ENCODE data around the gene MAPK9. TPM values are rescaled to one million over a fixed set of nuclear protein-coding genes. Genes with fewer than 3 reads are reported as not detected.

The MAPK9 gene
- total RNA-seq, 2 experiments from 2014 or later: 42.5 to 44.4 TPM

DNA sequence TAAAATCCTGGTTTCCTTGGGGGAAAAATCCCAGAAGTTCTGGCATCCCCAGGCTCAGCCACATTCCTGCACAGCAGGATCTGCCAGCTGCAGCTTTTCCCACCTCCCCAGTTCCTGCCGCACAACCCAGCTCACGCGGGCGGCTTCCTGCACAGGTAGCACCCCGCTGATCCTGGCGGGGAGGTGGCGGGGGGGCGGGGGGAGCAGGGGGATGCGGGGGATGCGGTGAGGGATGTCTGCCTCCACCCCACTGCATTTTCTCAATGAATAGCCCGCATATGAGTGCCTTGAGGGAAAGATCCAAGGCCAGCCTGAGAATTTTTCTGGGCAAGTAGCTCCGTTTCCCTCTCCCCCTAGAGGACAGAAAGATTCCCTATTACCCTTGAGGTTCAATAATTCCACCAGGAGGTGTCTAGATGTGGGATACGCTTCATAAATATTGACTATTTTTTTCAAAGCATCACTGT lies 40.2 kb upstream of the MAPK9 start:
- Mint-ChIP-seq H3K36me3 (ENCODE audit: low read depth) (no peaks in the 10 kb centered on the region), H3K4me1 (no peaks in the 10 kb centered on the region), H3K4me3 (no peak overlapping the region), H3K27ac (no peak overlapping the region), H3K27me3 (peaks cover 16% of the 10 kb centered on the region), H3K9me3 (no peaks in the 10 kb centered on the region)
- no peak for DNase-seq
- ChIA-PET POLR2A (no interaction called here), CTCF (no interaction called here)

DNA sequence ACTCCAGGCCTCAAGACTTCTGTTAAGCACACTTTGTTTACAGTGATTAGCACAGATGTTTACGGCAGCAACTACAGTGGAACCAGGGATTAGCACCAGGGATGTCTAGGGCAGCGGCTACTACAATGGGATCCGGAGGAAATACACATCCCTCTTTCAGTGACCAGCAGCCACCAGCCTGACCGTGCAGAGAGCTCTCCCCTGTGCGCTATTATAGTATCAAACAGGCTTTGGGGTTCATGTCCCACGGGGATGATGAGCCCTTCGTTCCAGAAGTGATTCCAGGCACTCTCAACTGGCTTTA lies 39.7 kb upstream of the MAPK9 start:
- Mint-ChIP-seq H3K36me3 (ENCODE audit: low read depth) (no peaks in the 10 kb centered on the region), H3K4me1 (no peaks in the 10 kb centered on the region), H3K27me3 (peaks cover 16% of the 10 kb centered on the region), H3K27ac (no peak overlapping the region), H3K9me3 (no peaks in the 10 kb centered on the region), H3K4me3 (no peak overlapping the region)
- POLR2A ChIA-PET: no interaction called here
- DNase-seq: no peak
- CTCF ChIA-PET: interaction anchor here (4.0 kb wide), 1 partner anchor 37 kb away, joined by 49 read pairs; no protein-coding TSS in a partner anchor

DNA sequence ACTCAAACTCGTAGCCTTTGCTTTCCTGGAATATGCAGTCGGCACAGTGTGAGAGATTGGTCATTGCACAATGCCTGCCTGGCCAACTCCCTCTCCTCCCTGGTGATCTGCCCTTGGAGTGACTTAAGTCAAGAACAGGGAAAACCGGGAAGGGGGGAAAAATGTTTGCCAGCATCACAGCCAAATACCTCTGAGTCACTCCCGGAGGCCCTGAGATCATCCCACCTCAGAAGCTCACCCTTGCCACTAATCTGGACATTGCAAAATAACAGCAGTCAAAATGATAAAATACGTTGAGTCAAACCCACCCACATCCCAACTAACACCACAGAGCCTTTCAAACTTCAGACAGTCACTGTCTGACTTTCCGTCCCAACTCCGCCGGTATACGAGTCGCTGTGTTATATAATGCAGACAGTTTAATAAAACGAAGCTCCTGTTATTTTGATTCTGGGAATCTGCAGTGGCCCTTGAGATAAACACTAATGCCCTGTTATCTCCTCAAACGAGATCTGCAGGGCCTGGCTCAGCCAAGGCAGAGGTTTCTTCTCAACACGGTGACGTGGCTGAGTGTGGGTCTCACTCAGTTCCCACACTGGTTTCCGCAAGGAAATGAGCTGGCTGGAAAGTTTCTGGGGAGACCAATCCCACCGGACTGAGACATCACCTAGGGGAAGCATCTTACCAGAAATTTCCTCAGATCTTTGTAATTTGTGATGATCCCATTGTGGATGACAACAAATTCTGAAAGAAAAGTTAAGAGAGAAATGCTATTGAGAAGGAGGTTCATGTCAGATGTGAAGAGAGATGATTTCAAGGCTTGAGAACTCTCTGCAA lies 39.1 kb upstream of the MAPK9 start:
- POLR2A ChIA-PET: no interaction called here
- Mint-ChIP-seq H3K36me3 (ENCODE audit: low read depth) (no peaks in the 10 kb centered on the region), H3K27ac (no peak overlapping the region), H3K9me3 (no peaks in the 10 kb centered on the region), H3K4me1 (no peaks in the 10 kb centered on the region), H3K27me3 (peaks cover 16% of the 10 kb centered on the region), H3K4me3 (no peak overlapping the region)
- CTCF ChIA-PET: interaction anchor here (0.6 to 4.0 kb wide), 3 partner anchors 12 to 37 kb away, joined by 3 to 49 read pairs (median 4); no protein-coding TSS in a partner anchor
- no peak for DNase-seq

DNA sequence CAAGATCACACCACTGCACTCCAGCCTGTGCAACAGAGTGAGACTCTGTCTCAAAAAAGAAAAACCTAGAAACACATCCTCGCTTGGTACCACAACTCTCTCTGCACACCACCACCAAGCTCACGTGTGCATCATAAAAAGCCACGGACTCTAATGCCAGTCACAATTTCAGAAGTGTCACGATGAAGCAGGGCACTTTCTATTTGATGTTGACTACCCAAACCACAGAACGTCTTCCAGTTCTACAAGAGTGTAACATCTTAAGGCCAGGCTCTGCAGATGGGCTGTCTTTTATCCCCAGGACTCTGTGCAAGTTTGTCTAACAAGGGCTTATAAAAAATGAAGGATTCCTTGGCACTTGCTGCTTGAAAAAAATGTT lies 38.4 kb upstream of the MAPK9 start:
- no peak for DNase-seq
- ChIA-PET CTCF (interaction anchor here (1.4 to 4.0 kb wide), 2 partner anchors 14 to 36 kb away, joined by 4 to 49 read pairs; no protein-coding TSS in a partner anchor), POLR2A (no interaction called here)
- no peak overlapping the region for H3K27ac Mint-ChIP-seq
- H3K27me3 Mint-ChIP-seq: peaks cover 16% of the 10 kb centered on the region
- no peaks in the 10 kb centered on the region for H3K9me3 Mint-ChIP-seq
- H3K4me1 Mint-ChIP-seq: no peaks in the 10 kb centered on the region
- no peaks in the 10 kb centered on the region for H3K36me3 Mint-ChIP-seq (ENCODE audit: low read depth)
- H3K4me3 Mint-ChIP-seq: no peak overlapping the region

DNA sequence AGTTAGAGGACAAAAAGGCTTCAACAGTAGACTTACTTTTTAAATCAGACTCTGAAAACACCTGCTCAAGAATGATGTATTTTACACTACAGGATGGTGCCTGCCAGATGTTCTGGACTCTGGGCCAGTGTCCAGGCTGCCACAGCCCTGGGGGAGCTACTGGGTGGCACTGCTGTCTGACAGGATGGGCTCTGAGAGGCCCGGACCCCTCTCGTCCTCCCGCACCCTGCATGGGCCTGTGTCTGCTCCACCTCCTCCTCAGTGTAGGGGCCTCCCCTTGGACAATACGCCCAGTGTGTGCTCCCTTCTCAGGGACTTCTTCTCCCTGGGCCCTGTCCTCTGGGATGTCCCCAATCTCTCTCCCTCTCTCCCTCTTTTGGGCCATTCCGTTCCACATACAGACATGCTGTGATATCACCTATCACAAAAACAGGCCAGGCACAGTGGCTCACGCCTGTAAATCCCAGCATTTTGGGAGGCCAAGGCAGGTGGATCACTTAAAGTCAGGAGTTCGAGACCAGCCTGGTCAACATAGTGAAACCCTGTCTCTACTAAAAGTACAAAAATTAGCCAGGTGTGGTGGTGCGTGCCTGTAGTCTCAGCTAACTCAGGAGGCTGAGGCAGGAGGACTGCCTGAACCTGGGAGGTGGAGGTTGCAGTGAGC lies 37.9 kb upstream of the MAPK9 start:
- no peak for DNase-seq
- no peaks in the 10 kb centered on the region for H3K36me3 Mint-ChIP-seq (ENCODE audit: low read depth)
- ChIA-PET CTCF (interaction anchor here (0.9 to 4.0 kb wide), 7 partner anchors 12 to 36 kb away, joined by 3 to 49 read pairs (median 4); no protein-coding TSS in a partner anchor), POLR2A (no interaction called here)
- no peak overlapping the region for H3K27ac Mint-ChIP-seq
- H3K27me3 Mint-ChIP-seq: peaks cover 16% of the 10 kb centered on the region
- H3K4me1 Mint-ChIP-seq: no peaks in the 10 kb centered on the region
- no peaks in the 10 kb centered on the region for H3K9me3 Mint-ChIP-seq
- no peak overlapping the region for H3K4me3 Mint-ChIP-seq

DNA sequence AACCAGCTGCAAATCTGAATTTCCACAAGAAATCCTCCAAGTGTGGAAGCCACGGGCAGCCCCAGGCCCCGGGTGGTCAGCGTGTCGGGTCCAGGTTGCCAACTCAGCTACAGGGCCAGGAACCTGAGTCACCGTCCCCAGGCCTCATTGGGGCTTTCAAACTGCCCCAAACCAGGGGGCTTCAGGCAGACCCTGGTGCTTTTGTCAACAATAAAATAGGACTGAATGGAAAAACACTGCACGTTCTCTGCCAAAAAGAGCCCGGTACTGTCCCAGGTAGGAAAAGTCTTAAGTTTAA lies 37.2 kb upstream of the MAPK9 start:
- H3K9me3 Mint-ChIP-seq: no peaks in the 10 kb centered on the region
- ChIA-PET CTCF (interaction anchor here (0.6 to 4.0 kb wide), 31 partner anchors 9 to 751 kb away, joined by 3 to 49 read pairs (median 4); partner anchors contain the start of genes GFPT2 and RASGEF1C), POLR2A (interaction anchor here (1.3 kb wide), 1 partner anchor 36 kb away, joined by 7 read pairs; no protein-coding TSS in a partner anchor)
- no peak for DNase-seq
- no peak overlapping the region for H3K27ac Mint-ChIP-seq
- no peaks in the 10 kb centered on the region for H3K36me3 Mint-ChIP-seq (ENCODE audit: low read depth)
- peaks cover 16% of the 10 kb centered on the region for H3K27me3 Mint-ChIP-seq
- H3K4me3 Mint-ChIP-seq: no peak overlapping the region
- no peaks in the 10 kb centered on the region for H3K4me1 Mint-ChIP-seq

DNA sequence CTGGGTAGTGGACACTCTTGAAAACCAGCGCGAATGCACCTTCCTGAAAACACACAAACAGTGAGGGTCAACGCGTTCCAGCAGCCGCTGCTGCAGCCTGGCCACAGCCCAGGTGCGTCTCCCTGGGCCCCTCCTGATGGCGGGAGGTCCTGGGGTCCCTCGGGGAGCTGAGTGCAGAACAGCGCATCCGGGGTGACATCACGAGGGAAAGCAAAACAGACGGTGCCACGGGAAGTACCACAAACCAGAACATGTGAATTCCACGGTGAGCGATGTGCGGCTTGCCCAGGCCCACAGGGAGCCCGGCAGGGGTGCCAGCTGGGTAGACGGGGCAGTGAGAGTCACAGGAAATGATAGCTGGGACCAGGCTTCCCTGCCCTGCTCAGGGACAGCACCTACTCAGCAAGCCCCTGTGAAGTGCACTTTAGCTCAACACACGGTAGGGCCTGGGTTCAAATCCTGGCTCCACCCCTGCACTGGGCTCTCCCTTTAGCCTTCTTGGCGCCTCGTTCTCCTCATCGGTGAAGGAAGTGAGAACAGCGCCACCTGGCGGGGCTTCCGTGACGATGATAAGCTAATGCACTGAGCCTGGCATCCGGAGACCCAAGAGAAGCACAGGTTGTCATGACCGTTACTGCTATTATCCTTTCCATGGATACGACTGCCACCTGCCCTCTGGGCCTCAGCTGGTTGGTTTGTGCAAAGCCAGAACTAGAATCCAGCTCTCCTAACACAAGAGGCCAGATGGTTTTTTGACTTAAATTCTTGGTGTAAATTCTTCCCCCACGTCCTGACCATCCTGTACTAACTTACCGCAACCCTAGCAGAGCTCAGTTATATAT lies 36.6 kb upstream of the MAPK9 start:
- Mint-ChIP-seq H3K9me3 (no peaks in the 10 kb centered on the region), H3K4me1 (no peaks in the 10 kb centered on the region), H3K36me3 (ENCODE audit: low read depth) (no peaks in the 10 kb centered on the region), H3K27ac (no peak overlapping the region), H3K4me3 (no peak overlapping the region), H3K27me3 (peaks cover 15% of the 10 kb centered on the region)
- CTCF ChIA-PET: interaction anchor here (0.6 to 4.0 kb wide), 32 partner anchors 9 to 752 kb away, joined by 3 to 49 read pairs (median 4); partner anchors contain the start of genes GFPT2 and RASGEF1C
- POLR2A ChIA-PET: interaction anchor here (1.3 kb wide), 1 partner anchor 35 kb away, joined by 7 read pairs; no protein-coding TSS in a partner anchor
- peak; percentile 84 for DNase-seq

DNA sequence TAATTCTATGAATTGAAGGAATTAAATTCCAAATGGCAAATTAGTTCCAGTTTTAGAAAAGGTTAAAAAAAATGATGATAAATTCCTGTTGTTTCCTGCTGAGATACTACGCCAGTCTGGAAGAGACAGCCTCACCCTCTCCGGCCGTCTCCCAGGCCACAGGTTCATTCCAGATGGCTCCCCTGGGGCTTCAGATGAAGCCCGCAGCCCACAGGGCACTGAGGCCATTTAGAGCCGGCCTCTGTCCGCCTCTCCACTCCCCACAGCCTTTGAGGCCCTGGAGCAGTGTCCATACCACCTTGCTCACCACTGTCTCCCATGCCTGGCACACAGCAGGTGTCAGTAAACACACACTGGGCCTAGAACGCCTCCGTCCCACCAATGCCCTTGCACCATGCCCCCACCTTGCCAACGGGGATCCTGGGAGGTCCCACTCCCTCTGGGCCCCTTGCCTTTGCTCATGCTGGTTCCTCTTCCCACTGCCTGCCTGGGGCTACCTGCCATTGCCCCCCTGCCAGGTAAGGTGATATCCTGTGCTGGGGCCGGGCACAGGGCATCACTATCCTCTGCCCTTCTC lies 35.2 kb upstream of the MAPK9 start:
- H3K4me1 Mint-ChIP-seq: no peaks in the 10 kb centered on the region
- H3K4me3 Mint-ChIP-seq: no peak overlapping the region
- DNase-seq: no peak

DNA sequence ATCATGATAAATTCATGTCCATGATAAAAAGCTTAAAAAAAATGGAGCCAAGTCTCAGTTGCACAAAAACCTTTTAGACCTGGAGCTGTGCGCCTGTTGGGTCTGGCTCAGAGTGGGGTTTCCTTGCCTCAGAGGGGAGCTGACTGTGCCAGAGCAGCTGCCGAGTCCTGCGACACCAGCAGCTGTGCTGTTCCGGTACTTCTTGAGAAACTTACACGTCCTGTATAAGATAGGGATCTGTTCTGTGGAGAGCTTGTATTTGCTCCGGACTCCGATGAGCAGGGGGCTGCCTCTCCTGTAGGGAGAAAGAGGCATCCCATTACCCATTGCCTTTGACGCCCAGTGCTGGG lies 32.7 kb upstream of the MAPK9 start:
- Mint-ChIP-seq H3K27me3 (peaks cover 1% of the 10 kb centered on the region), H3K9me3 (no peaks in the 10 kb centered on the region), H3K4me1 (no peaks in the 10 kb centered on the region), H3K36me3 (ENCODE audit: low read depth) (no peaks in the 10 kb centered on the region), H3K4me3 (no peak overlapping the region), H3K27ac (no peak overlapping the region)
- DNase-seq: no peak
- CTCF ChIA-PET: interaction anchor here (1.2 to 2.2 kb wide), 2 partner anchors 10 to 31 kb away, joined by 4 to 7 read pairs; no protein-coding TSS in a partner anchor
- POLR2A ChIA-PET: no interaction called here

More for the DNA sequence above, 35.2 kb upstream of the MAPK9 start:
- POLR2A ChIA-PET: no interaction called here
- H3K9me3 Mint-ChIP-seq: no peaks in the 10 kb centered on the region
- CTCF ChIA-PET: interaction anchor here (0.8 to 2.2 kb wide), 3 partner anchors 9 to 34 kb away, joined by 3 to 7 read pairs (median 3); no protein-coding TSS in a partner anchor
- H3K36me3 Mint-ChIP-seq (ENCODE audit: low read depth): no peaks in the 10 kb centered on the region
- H3K27me3 Mint-ChIP-seq: peaks cover 12% of the 10 kb centered on the region
- H3K27ac Mint-ChIP-seq: no peak overlapping the region

DNA sequence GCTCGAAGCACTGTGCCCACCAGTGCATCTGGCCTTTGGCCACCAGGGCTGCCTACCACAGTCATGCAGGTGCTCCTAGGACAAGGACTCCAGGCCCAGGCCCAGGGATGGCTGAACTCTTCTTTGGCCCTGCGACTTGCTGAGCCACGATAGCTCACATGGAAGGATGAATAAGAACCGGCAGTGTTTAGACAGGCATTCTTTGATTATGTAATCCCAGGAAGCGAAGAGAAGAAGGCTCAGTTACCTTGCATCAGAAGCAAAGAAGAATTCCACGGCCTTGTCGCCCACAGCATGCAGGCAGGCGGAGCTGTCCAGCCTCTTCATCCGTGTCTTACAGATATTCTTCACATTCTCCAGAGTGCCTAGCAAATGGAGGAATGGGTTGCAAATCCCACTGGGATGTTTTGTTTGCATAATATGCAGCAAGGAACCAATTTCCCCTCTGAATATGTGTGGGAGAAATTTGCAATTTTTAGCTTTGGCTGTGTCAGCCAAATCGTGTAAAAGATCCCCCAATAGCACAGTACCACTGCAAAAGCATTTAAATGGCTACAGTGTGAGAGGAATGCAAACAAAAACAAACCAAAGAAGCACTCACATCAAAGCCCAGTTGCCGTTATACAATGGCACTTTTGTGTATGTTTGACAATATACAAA lies 32.2 kb upstream of the MAPK9 start:
- Mint-ChIP-seq H3K4me3 (no peak overlapping the region), H3K9me3 (no peaks in the 10 kb centered on the region), H3K36me3 (ENCODE audit: low read depth) (no peaks in the 10 kb centered on the region), H3K27ac (no peak overlapping the region), H3K4me1 (no peaks in the 10 kb centered on the region), H3K27me3 (peaks cover 3% of the 10 kb centered on the region)
- ChIA-PET CTCF (interaction anchor here (1.2 kb wide), 1 partner anchor 10 kb away, joined by 4 read pairs; no protein-coding TSS in a partner anchor), POLR2A (no interaction called here)
- DNase-seq: no peak

DNA sequence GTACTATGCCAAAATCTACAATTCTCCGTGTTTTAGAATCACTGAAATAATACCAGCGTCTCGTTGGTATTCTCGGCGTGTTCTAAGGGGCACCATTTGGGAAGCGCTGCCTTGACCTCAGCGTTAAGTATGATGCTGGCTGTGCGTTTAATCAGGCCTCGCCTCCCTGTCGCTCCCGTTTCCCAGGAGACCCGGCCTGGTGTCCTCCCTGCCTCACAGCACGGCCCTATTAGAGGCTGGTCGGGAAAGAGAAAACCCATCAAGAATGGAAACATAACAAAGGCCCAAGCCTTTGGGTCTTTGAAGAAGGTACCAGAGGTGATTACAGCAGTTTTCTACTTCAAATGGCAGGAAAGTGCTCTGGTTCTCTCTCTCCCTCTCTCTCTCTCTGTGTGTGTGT lies 31.3 kb upstream of the MAPK9 start:
- peaks cover 3% of the 10 kb centered on the region for H3K27me3 Mint-ChIP-seq
- CTCF ChIA-PET: interaction anchor here (0.6 kb wide), 1 partner anchor 904 kb away, joined by 3 read pairs; no protein-coding TSS in a partner anchor
- H3K9me3 Mint-ChIP-seq: no peaks in the 10 kb centered on the region
- POLR2A ChIA-PET: no interaction called here
- no peak overlapping the region for H3K27ac Mint-ChIP-seq
- no peak for DNase-seq
- no peaks in the 10 kb centered on the region for H3K4me1 Mint-ChIP-seq
- H3K4me3 Mint-ChIP-seq: no peak overlapping the region
- H3K36me3 Mint-ChIP-seq (ENCODE audit: low read depth): no peaks in the 10 kb centered on the region

DNA sequence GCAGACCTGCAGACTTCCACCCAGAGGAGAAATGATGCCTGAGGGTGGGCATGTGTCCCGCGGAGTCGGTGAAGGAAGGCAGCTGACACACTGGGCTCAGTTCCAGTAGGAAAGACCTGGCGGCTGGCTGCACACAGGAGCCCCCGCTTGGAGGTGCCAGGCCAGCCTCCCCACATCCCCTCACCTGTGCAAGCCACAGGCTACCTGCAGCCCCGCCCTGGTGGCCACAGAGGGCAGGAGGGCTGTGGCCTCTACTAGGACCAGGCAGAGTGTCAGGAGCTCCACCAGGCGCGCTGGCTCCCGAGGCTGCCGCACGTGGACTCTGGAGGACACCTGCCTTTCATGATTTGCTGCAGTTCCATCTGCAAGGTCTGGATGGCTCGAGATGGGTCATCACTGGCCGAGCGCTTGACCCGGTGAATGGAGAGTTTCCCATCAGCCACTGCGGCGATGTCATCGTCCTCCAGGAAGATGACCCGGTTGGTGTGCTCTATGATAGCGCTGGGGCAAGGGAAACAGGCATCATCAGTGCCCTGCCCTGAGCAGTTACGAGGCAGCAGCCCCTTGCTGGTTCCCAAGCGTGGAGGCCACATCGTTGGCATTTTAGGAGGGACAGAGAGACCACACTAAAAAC lies 26.7 kb upstream of the MAPK9 start:
- Mint-ChIP-seq H3K27ac (no peak overlapping the region), H3K4me1 (peaks cover 9% of the 10 kb centered on the region), H3K36me3 (ENCODE audit: low read depth) (no peaks in the 10 kb centered on the region), H3K9me3 (no peaks in the 10 kb centered on the region), H3K4me3 (no peak overlapping the region), H3K27me3 (peaks cover 3% of the 10 kb centered on the region)
- DNase-seq: no peak
- POLR2A ChIA-PET: no interaction called here
- CTCF ChIA-PET: interaction anchor here (1.2 to 1.6 kb wide), 2 partner anchors 10 to 25 kb away, joined by 6 to 7 read pairs; no protein-coding TSS in a partner anchor

Data from activated CD4-positive, alpha-beta memory T cell treated with anti-CD3 and anti-CD28 coated beads, Interleukin-2, amount 10 ng/mL, durations not matched to agents 7 days and 5 days (primary cell).